Measurements from ENCODE around the gene HTRA3.

DNA sequence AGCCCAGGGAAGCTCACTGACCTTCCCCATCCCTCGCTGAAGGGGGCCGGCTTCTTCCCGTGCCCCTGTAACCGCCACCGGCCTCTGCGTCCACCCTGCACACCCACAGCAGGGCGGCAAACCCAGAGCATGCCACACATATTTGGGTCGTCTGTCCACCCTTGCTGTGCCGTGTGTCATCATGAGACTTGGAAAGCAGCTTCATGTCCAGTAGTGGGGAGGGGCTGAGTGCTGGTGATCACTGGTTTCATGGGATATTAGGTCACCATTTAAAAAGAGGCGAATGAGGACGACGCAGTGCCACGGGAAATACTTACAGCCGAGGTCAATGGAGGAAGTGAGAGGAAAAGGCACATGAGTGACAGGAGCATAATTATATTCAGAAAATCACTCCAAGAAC lies 74.8 kb downstream of the HTRA3 start:
- no peak for TF ChIP-seq CTCF (IDR thresholded peaks at IDR 0.05)
- no peak for TF ChIP-seq POLR2A (IDR thresholded peaks at IDR 0.05)
- TF ChIP-seq POLR2AphosphoS5 (IDR thresholded peaks at IDR 0.05), result no peak

Data from suprapubic skin (tissue), 4 donors.